ENCODE measurements around the gene MYO18B.
"Not testable (repeated sequence)": the region's sequence is repeated elsewhere in the genome, so short reads cannot be mapped to it uniquely, and the experiment has no call there.

The MYO18B gene

GRCh38 chr22:25961699-25962098 is 219.7 kb downstream of the MYO18B start:
- no peak for TF ChIP-seq POLR2A (IDR thresholded peaks at IDR 0.05; ENCODE audit: low read depth, low read length)
- FAIRE-seq, result no peak
- DNase-seq (ENCODE audit: insufficient read length, low spot score), result no peak

GRCh38 chr22:25962711-25963110 is 220.7 kb downstream of the MYO18B start:
- FAIRE-seq (no peak), DNase-seq (ENCODE audit: insufficient read length, low spot score) (no peak)
- no peak for TF ChIP-seq POLR2A (IDR thresholded peaks at IDR 0.05; ENCODE audit: low read depth, low read length)

GRCh38 chr22:25964961-25965730 is 223.2 kb downstream of the MYO18B start:
- TF ChIP-seq POLR2A (IDR thresholded peaks at IDR 0.05; ENCODE audit: low read depth, low read length), result no peak
- no peak for FAIRE-seq
- no peak for DNase-seq (ENCODE audit: insufficient read length, low spot score)

DNA sequence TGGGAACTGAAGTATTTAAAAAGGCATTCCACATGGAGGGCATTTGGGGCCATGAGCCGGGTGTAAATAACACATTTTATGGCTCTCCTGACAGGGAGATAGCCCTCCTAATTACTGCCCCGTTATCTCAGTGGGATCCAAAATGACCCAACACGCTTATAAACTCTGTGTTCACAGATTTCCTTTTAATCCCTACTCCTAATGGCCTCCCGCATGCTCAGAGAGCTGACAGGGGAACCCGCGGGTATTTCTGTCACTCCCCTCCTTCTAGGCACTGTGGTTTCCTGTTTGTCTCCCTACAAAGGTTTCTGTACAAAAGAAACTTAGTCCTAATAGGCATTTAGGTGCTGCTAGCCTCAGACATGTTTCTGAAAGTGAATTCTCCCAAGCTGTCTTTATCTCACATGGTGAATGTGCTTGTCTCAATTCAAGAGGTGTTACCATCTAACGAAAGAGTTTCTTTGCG is 224.5 kb downstream of the MYO18B start:
- DNase-seq (ENCODE audit: insufficient read length, low spot score) (no peak), FAIRE-seq (no peak)

DNA sequence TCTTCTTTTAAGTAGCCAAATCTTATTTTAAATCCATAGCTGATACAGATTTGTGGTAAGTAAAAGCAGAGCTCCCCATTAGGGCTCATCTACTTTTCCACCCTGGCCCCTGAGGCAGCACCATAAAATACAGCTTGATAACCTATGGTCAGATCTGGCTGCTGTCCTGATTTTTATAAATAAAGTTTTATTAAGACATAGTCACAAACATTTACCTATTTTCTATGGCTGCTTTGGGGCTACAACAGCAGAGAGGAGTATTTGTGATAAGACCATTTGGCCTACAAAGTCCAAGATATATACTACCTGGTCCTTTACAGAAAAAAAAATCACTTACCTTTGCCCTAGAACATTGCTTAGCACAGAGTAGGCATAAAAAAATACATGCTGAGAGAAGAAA is 227.3 kb downstream of the MYO18B start:
- FAIRE-seq (no peak), DNase-seq (ENCODE audit: insufficient read length, low spot score) (no peak)
- no peak for TF ChIP-seq POLR2A (IDR thresholded peaks at IDR 0.05; ENCODE audit: low read depth, low read length)

More for the DNA sequence above, 224.5 kb downstream of the MYO18B start:
- no peak for TF ChIP-seq POLR2A (IDR thresholded peaks at IDR 0.05; ENCODE audit: low read depth, low read length)

DNA sequence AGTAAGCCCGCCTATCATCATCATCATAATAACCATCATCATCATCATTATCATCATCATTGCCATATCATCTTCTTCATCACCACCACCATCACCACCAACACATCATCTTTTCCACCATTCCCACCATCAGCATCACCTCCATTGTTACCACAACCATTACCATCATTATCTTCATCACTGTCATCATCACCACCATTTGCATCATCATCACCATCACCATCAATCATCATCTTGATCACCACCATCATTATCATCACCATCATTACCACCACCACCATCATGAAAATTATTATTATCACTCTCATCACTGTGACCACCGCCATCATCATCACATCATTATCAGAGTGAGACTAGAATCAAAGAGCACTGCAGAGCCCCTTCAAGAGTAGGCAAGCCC is 227.9 kb downstream of the MYO18B start:
- no peak for DNase-seq (ENCODE audit: insufficient read length, low spot score)
- FAIRE-seq, result no peak
- no peak for TF ChIP-seq POLR2A (IDR thresholded peaks at IDR 0.05; ENCODE audit: low read depth, low read length)

GRCh38 chr22:25970374-25970911 is 228.5 kb downstream of the MYO18B start:
- FAIRE-seq, result no peak
- TF ChIP-seq POLR2A (IDR thresholded peaks at IDR 0.05; ENCODE audit: low read depth, low read length), result no peak
- no peak for DNase-seq (ENCODE audit: insufficient read length, low spot score)

DNA sequence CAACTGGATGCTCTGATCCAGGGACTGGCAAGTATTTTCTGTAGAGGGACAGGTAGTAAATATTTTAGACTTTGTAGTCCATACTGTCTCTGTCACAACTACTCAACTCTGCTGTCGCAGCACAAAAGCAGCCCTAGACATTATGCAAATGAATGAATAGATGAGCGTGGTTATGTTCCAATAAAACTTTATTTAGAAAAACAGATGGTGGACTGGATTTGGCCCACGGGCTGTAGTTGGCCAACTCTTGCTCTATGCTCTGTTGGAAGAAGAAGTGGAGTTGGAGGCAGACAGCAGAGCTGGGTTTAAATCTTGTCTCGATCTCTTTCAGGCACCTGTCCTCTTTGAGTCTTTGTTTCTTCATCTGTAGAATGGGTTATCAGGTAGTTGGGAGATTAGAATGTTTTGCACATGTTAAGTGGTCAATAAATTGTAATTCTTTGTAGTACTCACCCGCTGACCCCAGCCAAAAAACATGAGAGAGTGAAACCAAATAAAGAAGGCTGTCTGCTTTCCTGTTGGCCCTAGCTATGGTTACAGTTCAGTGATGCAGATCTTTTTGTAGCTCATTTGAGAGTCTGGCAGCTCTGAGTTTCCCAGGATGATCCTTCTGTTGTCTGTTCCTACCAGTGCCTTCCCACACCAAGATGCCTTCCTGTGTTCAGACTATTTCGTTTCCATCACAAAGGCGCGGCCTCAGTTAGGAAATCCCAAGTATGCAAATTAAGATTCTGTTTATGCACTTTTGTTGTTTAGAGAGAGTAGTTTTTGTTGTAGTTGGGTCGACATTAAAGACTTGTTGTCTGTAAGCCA is 229.2 kb downstream of the MYO18B start:
- no peak for FAIRE-seq
- TF ChIP-seq POLR2A (IDR thresholded peaks at IDR 0.05; ENCODE audit: low read depth, low read length), result no peak
- DNase-seq (ENCODE audit: insufficient read length, low spot score), result no peak

GRCh38 chr22:25972397-25972796 is 230.4 kb downstream of the MYO18B start:
- FAIRE-seq (no peak), DNase-seq (ENCODE audit: insufficient read length, low spot score) (no peak)
- no peak for TF ChIP-seq POLR2A (IDR thresholded peaks at IDR 0.05; ENCODE audit: low read depth, low read length)

- FAIRE-seq, result no peak
- no peak for DNase-seq (ENCODE audit: insufficient read length, low spot score)
- TF ChIP-seq POLR2A (IDR thresholded peaks at IDR 0.05; ENCODE audit: low read depth, low read length), result no peak
These were observed 234.4 kb downstream of the MYO18B start for GRCh38 chr22:25976356-25976755.

- no peak for DNase-seq (ENCODE audit: insufficient read length, low spot score)
- TF ChIP-seq POLR2A (IDR thresholded peaks at IDR 0.05; ENCODE audit: low read depth, low read length), result no peak
- FAIRE-seq, result no peak
These were observed 238.0 kb downstream of the MYO18B start for GRCh38 chr22:25979968-25980367.

GRCh38 chr22:25984911-25985310 is 242.9 kb downstream of the MYO18B start:
- not testable (repeated sequence) for FAIRE-seq; DNase-seq (ENCODE audit: insufficient read length, low spot score)

DNA sequence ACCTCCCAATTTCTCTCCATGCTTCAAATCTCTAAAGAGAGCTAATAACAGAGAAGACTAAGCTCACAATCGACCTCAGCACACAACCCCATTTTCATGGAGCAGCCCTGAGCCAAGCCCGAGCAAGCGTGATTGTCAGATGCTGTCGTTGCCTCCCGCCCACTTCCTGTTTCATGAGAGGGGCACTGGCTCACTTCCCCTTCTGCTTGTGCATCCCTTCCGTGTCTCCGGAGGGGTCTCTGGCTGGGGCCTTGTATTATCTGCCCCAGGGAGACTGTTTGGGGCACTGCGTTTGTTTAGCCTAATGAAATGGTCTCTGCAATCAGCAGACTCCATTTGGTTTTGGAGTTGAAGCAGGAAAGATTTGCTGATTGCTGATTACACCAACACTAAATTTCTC is 246.0 kb downstream of the MYO18B start:
- FAIRE-seq (no peak), DNase-seq (ENCODE audit: insufficient read length, low spot score) (no peak)
- no peak for TF ChIP-seq POLR2A (IDR thresholded peaks at IDR 0.05; ENCODE audit: low read depth, low read length)

- FAIRE-seq, result no peak
- no peak for DNase-seq (ENCODE audit: insufficient read length, low spot score)
- no peak for TF ChIP-seq POLR2A (IDR thresholded peaks at IDR 0.05; ENCODE audit: low read depth, low read length)
These were observed 249.0 kb downstream of the MYO18B start for GRCh38 chr22:25990940-25991339.
